MM.1S (cell line): ENCODE data around the gene ZNF697.

ENCODE experiments used
- CTCF ChIP-seq: fragments of 300-600 bp; sonication (generic); IDR thresholded peaks from 2 replicates; pipeline ENCODE4 v1.5.1; 2016; ENCODE audit warnings: antibody characterized with exemption, low read length, mixed read lengths
- EZH2 ChIP-seq: fragments of 300-600 bp; sonication (generic); optimal IDR thresholded peaks from 2 replicates; pipeline ENCODE3; 2017; ENCODE audit warnings: low read depth, mild to moderate bottlenecking, antibody characterized with exemption, low read length, mixed read lengths

- no peak for TF ChIP-seq CTCF
- no peak for TF ChIP-seq EZH2
These were observed 34.1 kb upstream of the ZNF697 start for GRCh38 chr1:119682141-119682540.
